ENCODE data around the gene NCKAP5.

DNA sequence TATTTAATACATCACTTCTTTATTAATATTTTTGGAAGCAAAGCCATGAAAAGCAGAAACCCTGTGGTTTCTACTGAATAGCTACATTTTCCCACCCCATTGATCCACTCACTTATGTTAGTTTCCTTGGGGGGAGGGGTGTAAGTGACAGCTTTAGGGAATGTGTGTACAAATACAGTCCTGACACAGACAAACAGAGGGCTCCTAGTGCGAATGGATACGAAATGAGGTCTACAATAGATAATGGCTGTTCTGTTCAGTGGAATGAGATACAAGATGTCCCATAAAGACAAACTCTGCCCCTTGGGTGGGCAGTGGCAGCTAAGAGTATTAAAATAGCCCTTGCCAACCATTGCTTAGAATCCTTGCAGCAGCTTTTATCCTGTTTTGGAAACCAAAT is 312.9 kb downstream of the NCKAP5 start:
- no peak for TF ChIP-seq POLR2A (IDR thresholded peaks at IDR 0.05; ENCODE audit: low read depth, low read length)
- no peak for TF ChIP-seq POLR2AphosphoS5 (IDR thresholded peaks at IDR 0.05; ENCODE audit: low read depth, low read length)
- no peak for TF ChIP-seq TAF1 (IDR thresholded peaks at IDR 0.05; ENCODE audit: borderline replicate concordance, low read depth, low read length)

Measured in GM12892 (cell line).